GM18520 (cell line): ENCODE measurements around the gene ISY1.
"Not testable (repeated sequence)": the region's sequence is repeated elsewhere in the genome, so short reads cannot be mapped to it uniquely, and the experiment has no call there.

Experiments used
- ATAC-seq: cut with Tn5 transposase; IDR thresholded peaks from one replicate; pipeline ENCODE4 v1.9.1; 2021; ENCODE audit not compliant: unreplicated experiment

ISY1 gene

DNA sequence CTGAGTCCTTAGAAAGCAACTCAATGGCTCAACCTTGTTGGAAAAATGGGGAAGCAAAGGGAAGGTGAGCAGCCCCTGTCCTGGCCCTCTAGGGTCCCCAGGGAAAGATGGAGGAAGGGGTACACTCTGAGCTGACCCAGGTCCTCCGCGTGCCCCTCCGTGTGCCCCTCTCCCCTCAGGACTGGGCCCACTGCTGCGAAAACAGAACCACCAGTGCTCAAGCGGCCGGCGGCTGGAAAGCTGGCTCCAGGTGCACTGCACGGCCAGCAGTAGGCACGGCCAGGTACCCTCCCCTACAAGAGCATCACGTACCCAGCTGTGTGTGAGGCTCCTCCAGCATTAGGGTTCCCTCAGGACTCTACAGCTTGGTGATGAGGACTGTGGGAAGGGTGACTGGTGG, 65.6 kb downstream of the ISY1 start:
- no peak for ATAC-seq

DNA sequence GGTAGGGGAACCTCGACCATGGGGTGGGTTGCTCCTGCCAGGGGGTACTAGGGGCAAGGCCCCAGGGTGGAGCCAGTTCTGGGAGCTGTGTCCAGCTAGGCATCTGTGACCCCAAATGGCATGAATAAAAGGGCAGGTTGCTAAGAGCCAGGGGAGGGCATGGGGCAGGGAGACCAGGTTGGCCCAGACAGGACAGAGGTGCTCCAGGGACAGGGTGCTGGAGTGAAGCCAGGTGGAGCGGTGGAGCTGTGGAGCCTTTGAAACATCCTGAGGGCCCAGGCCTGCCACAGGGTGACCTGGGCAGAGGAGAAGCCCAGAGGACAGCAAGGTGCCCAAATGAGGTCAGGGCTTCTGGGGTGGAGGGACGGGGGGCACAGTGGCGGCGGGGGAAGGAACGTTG, 72.6 kb downstream of the ISY1 start:
- not testable (repeated sequence) for ATAC-seq

DNA sequence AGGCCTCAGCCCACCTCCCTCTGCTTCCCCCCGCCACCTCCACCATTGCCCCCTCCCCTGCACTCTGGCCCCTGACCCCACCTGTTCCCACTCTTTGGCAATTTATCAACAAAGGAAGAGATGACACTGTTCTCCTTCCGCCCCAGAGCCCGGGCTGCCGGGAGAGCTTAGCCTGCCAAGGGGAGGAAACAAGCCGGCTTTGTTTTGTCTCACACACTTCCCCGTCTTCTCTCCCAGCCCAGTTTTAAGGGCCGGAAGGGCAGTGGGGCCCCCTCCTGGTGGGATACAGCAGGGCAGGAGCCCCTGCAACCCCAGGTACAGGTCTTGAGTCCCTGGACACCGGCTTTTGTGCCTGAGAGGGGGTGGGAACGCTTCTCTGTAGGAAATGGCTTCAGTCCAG, 73.0 kb downstream of the ISY1 start:
- not testable (repeated sequence) for ATAC-seq

DNA sequence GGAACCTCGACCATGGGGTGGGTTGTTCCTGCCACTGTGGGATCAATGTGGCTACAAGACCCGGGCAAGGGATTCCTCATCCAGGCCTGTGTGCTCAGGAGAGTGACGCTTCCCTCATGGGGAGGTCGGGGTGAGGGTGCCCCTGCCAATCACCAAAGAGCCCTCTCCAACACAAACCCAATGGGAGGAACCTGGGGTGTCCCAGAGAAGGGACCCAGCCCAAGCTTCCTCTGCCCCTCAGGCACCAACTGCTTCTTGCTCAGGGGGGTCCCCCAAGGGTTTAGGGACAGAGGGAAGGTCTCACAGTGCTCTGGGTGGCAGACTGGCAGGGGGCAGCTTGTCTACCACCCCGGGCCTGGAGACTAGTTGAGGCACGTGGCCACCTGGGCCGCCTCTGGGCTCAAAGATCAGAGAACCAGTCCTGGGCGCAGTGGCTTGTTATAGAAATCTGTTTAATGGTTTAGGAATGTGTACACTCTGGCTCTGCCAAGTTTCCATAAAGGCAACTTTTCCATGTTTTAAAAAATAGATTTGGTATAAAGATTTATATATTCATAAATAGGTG, 73.6 kb downstream of the ISY1 start:
- no peak for ATAC-seq

DNA sequence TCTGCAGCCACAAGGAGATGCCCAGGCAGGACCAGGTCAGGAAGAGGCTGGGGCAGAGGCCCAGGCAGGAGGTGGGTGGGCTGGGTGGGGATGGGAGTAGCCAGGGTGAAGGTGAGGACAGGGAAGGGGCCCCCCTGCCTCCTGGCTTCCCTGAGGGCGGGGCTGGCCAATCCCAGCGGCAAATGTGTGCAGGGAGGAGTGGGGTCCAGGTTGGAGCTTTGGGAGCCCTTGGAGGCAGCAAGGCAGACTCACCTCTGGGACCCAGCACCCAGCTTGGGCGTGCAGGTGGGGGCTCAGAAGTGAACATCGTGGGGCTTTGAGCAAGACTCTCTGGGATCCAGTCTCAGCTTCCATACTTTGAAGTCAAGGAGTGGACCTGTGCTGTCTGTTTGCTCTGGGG, 75.0 kb downstream of the ISY1 start:
- ATAC-seq = no peak

DNA sequence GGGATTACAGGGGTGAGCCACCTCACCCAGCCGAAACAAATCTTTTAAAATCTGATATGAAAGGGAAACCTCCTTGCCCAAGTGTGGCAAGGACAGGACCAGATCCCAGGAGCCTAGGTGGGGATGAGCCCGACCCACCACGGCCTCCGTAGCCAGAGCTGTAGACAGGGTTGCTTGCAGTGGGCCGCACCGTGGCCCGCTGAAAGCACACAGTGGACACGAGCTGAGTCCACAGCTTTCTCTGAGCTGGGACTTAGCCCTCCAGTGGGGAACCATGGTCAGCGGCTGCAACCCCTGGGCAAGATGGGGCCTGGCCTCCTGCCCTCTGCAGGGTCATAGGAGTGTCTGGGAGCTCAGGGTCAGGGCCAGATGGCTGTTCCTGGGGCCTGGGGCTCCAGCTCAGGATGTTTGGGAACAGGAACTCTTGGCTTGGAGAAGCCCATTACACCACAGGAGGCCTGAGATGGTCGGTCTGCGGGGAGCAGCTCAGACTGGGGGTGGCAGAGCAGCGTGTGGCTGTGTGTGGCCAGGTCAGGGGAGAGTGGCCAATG, 75.6 kb downstream of the ISY1 start:
- ATAC-seq = no peak

DNA sequence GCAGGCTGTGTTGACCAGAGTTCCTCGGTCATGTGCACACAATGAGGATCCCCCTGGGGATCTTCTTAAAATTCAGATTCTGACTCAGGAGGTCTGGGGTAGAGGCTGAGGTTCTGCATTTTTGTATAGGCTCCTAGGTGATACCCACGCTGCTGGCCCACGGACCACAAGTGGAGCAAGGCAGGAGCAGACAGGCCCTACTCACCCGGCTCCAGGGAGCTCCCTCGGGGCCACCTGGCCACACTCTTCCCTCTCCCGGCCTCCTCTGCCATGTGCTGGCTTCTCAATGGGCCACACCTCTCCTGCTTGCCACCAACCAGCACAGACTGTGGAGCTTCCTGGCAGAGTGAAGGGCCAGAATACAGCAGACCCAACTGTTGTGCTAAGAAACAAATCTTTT, 76.4 kb downstream of the ISY1 start:
- ATAC-seq = no peak

DNA sequence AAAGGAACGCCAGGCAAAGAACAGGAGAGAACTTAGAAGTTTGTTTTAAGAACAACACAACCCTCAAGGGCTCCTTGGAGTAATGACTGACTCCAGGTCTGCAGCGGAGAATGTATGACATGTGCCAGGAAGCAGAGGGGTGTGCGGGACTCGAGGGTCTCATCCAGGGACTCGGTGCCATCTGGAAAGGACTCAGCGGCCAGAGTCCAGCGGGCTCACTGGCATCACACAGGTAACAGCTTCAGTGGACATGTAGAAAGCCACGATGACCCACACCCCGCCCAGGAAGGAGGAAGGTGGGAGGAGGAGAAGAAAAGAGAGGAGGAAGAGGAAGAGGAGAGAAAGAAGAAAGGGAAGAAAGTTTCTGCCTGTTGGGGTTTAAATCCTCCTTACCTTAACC, 78.8 kb downstream of the ISY1 start:
- ATAC-seq = no peak

DNA sequence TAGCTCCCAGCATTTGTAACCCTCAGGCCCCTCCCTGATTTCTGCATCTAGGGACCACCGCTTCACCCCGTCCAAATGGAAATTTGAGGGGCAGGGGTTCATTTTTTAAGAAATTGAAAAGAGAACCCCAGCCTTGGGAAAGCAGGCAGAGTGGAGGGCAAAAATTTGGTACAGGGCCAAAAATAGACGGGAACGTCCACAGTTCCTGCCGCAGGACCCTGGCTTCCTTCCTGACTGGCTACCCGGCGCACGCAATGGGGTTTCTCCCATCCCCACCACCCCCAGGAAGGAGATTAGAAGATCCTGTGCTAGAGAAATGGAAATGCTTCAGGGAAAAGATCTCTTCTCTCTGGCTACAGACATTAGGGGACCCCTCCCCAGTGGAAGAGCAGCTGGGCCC, 79.4 kb downstream of the ISY1 start:
- ATAC-seq = no peak

DNA sequence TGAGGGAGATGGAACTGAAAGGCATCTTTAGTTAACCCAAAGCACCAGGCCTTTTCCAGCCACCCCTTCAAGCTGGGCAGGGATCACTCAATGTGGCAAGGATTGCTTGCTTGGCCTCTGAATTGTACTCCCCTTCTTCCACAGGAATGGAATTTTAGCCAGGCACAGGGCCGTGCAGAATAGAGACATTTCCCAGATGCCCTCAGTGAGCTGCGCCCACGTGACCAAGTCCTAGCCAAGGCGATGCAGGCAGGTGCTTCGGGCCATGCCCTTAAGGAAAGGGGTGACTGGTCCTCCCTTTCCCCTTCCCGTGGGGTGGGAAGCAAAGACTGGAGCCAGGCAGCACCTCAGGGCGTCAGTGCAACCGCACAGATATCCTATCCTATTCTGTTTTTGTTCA, 82.4 kb downstream of the ISY1 start:
- no peak for ATAC-seq
